Measurements from ENCODE around the gene TNS1. TPM values are rescaled to one million over a fixed set of nuclear protein-coding genes. Genes with fewer than 3 reads are reported as not detected.

Gene TNS1
- total RNA-seq, 1 experiment from 2014 or later: 3.4 TPM

DNA sequence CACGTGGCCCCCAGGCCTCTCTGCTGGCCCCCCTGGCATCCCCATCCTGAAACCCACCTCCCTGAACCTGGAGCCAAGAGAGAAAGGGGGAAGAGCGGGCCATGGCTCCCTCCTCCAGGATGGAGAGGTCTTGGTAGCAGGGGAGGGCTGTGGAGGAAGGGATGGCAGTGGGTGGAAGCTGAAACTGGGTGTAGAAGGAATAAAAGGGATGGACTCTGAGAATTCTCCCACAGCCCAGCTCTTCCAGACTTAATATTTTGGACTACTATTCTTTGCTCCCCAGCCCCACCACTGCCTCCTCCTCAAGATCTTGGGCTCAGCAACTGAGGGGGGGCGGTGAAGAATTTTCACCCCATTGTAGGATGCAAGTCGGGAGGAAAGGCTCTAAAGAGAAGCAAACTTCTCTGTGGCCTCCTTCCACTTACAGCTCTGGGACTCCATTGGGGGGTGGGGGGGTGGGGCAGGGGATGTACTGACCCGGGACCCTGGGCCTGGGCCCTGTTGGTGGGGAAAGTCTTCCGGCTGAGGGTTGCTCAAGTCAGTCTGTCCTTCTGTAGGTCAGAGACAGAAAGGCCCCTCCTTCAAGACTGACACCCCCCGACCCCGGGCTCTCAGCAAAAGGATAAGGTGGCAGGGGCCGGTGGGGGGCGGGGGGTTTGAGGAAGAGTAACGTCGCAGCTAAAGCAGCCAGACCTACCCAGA is 501 bp downstream of the TNS1 start:
- H3K56ac ChIP-seq (ENCODE audit: insufficient read length, low read depth, low read length): no peak overlapping the region
- H2BK5ac ChIP-seq (ENCODE audit: insufficient read length, low read length): no peak overlapping the region
- no peaks in the 10 kb centered on the region for H4K20me1 ChIP-seq (ENCODE audit: control insufficient read depth, insufficient read depth, insufficient read length)
- no peak overlapping the region for H3K4me3 Mint-ChIP-seq
- H2BK20ac ChIP-seq (ENCODE audit: low read depth, low read length, poor library complexity, severe bottlenecking): no peak overlapping the region
- no peak overlapping the region for H3K9ac ChIP-seq (ENCODE audit: extremely low read depth, insufficient read length, low read length)
- H3K27me3 ChIP-seq (ENCODE audit: insufficient read depth, low read length): no peaks in the 10 kb centered on the region
- H3K36me3 Mint-ChIP-seq (ENCODE audit: insufficient read depth in 1 of 3, low read depth in 3 of 3): no peaks in the 10 kb centered on the region
- H3K23me2 ChIP-seq (ENCODE audit: insufficient read length, low read depth, low read length, poor library complexity, severe bottlenecking): no peaks in the 10 kb centered on the region
- no peak for DNase-seq
- H2BK120ac ChIP-seq (ENCODE audit: low read depth, low read length, poor library complexity, severe bottlenecking): no peak overlapping the region
- H4K91ac ChIP-seq (ENCODE audit: insufficient read length, low read depth, low read length): no peak overlapping the region
- H3K9me3 Mint-ChIP-seq: no peaks in the 10 kb centered on the region
- no peak overlapping the region for H3K27ac ChIP-seq (ENCODE audit: insufficient read length, low read depth, low read length)
- H3K4me1 ChIP-seq (ENCODE audit: insufficient read depth, low read length): 0 out of 2 replicates have a peak, but pooled peaks cover 2% of the 10 kb centered on the region
- WGBS (ENCODE audit: extremely low coverage, insufficient read length, low lambda C conversion rate): no CpG with 5 or more reads among the region's 12 CpGs
- TF ChIP-seq, protein P1, sequence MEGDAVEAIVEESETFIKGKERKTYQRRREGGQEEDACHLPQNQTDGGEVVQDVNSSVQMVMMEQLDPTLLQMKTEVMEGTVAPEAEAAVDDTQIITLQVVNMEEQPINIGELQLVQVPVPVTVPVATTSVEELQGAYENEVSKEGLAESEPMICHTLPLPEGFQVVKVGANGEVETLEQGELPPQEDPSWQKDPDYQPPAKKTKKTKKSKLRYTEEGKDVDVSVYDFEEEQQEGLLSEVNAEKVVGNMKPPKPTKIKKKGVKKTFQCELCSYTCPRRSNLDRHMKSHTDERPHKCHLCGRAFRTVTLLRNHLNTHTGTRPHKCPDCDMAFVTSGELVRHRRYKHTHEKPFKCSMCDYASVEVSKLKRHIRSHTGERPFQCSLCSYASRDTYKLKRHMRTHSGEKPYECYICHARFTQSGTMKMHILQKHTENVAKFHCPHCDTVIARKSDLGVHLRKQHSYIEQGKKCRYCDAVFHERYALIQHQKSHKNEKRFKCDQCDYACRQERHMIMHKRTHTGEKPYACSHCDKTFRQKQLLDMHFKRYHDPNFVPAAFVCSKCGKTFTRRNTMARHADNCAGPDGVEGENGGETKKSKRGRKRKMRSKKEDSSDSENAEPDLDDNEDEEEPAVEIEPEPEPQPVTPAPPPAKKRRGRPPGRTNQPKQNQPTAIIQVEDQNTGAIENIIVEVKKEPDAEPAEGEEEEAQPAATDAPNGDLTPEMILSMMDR (conservative IDR thresholded peaks at IDR 0.05): no peak
- peak overlapping the region; percentile 3; the same call in 1 of the 2 replicates for H3K14ac ChIP-seq (ENCODE audit: insufficient read depth, low read length)
- no peak overlapping the region for H4K8ac ChIP-seq (replicated peaks; ENCODE audit: insufficient read length, low read depth, low read length)
- H3K23ac ChIP-seq (ENCODE audit: insufficient read length, low read depth, low read length): no peak overlapping the region
- no peaks in the 10 kb centered on the region for H3K9me3 ChIP-seq (ENCODE audit: control insufficient read depth, low read depth, low read length)
- no peak overlapping the region; a peak in 1 of 7 replicates for H3K27ac Mint-ChIP-seq
- peaks cover 18 to 26% of the 10 kb centered on the region in 2 experiments for H3K4me1 Mint-ChIP-seq
- H3K79me2 ChIP-seq (ENCODE audit: insufficient read depth, low read length): no peaks in the 10 kb centered on the region
- H2BK15ac ChIP-seq (ENCODE audit: low read depth, low read length): no peak overlapping the region
- H3K79me1 ChIP-seq (ENCODE audit: insufficient read depth, low read depth, low read length, poor library complexity, severe bottlenecking): no peaks in the 10 kb centered on the region
- no peak overlapping the region for H2AK5ac ChIP-seq (ENCODE audit: insufficient read length, low read length)
- H3T11ph ChIP-seq (ENCODE audit: low read length): no peak overlapping the region
- no peak overlapping the region for H3K4ac ChIP-seq (ENCODE audit: low read depth, low read length)
- no peak overlapping the region for H3K18ac ChIP-seq (ENCODE audit: insufficient read length, low read depth, low read length)
- no peak overlapping the region for H2AFZ ChIP-seq (ENCODE audit: low read length)
- H2BK12ac ChIP-seq (ENCODE audit: insufficient read length, low read depth, low read length): no peak overlapping the region
- no peak overlapping the region for H3K4me2 ChIP-seq (ENCODE audit: insufficient read depth, insufficient read length, low read length)
- H4K5ac ChIP-seq (ENCODE audit: insufficient read length, low read depth, low read length): no peak overlapping the region
- peaks cover 35% of the 10 kb centered on the region for H3K27me3 Mint-ChIP-seq (ENCODE audit: low read depth)
